ENCODE results near the gene ITLN1.

DNA sequence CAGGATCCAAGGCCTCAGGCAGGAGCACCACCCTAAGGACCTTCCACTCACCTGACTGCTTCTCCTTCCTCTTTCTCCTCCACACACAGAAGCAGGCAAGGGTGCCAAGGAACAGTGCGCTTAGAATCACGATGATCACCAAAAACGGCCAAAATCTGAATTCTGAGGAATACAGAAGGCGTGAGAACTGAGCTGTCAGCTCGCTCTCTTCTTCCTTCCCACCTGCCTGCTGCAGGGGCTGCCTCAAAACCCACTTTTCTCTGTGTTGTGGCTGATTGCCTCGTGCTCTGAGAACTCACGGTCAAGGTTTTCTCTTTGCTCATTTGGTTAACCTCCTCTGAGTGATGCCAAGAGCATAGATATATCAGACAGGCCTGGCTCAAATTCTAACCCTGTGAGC, 46.1 kb downstream of the ITLN1 start:
- TF ChIP-seq EZH2 (IDR thresholded peaks at IDR 0.05; ENCODE audit: low read length): no peak
- TF ChIP-seq, protein P1, sequence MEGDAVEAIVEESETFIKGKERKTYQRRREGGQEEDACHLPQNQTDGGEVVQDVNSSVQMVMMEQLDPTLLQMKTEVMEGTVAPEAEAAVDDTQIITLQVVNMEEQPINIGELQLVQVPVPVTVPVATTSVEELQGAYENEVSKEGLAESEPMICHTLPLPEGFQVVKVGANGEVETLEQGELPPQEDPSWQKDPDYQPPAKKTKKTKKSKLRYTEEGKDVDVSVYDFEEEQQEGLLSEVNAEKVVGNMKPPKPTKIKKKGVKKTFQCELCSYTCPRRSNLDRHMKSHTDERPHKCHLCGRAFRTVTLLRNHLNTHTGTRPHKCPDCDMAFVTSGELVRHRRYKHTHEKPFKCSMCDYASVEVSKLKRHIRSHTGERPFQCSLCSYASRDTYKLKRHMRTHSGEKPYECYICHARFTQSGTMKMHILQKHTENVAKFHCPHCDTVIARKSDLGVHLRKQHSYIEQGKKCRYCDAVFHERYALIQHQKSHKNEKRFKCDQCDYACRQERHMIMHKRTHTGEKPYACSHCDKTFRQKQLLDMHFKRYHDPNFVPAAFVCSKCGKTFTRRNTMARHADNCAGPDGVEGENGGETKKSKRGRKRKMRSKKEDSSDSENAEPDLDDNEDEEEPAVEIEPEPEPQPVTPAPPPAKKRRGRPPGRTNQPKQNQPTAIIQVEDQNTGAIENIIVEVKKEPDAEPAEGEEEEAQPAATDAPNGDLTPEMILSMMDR (optimal IDR thresholded peaks at IDR 0.05 in 1 of 3, IDR thresholded peaks at IDR 0.05 in 1 of 3, conservative IDR thresholded peaks at IDR 0.05 in 1 of 3; ENCODE audit: extremely low read depth in 1 of 3, insufficient read depth in 2 of 3, low read length in 3 of 3): no peak

All from keratinocyte (primary cell).